ENCODE data around the gene MAPT. TPM values are rescaled to one million over a fixed set of nuclear protein-coding genes. Genes with fewer than 3 reads are reported as not detected.

The MAPT gene
- total RNA-seq, 1 donor from 2014 or later = 0.06 TPM

- no peak overlapping the region for H3K4me3 ChIP-seq (ENCODE audit: low read depth, low read length)
- DNase-seq (ENCODE audit: low read depth) = no peak
- no peak for TF ChIP-seq CTCF (conservative IDR thresholded peaks at IDR 0.05; ENCODE audit: low read depth, low read length)
Measured at GRCh38 chr17:46043606-46044005, 149.3 kb downstream of the MAPT start.

- TF ChIP-seq CTCF (conservative IDR thresholded peaks at IDR 0.05; ENCODE audit: low read depth, low read length) = peak; percentile 93
- no peak overlapping the region for H3K4me3 ChIP-seq (ENCODE audit: low read depth, low read length)
- DNase-seq (ENCODE audit: low read depth) = peak; percentile 77
Measured at GRCh38 chr17:46044286-46044928, 150.1 kb downstream of the MAPT start.

- no peak for TF ChIP-seq CTCF (conservative IDR thresholded peaks at IDR 0.05; ENCODE audit: low read depth, low read length)
- no peak for DNase-seq (ENCODE audit: low read depth)
- H3K4me3 ChIP-seq (ENCODE audit: low read depth, low read length) = no peak overlapping the region
Measured at GRCh38 chr17:46044989-46045388, 150.6 kb downstream of the MAPT start.

- DNase-seq (ENCODE audit: low read depth) = no peak
- no peak overlapping the region for H3K4me3 ChIP-seq (ENCODE audit: low read depth, low read length)
- TF ChIP-seq CTCF (conservative IDR thresholded peaks at IDR 0.05; ENCODE audit: low read depth, low read length) = no peak
Measured at GRCh38 chr17:46045639-46046038, 151.3 kb downstream of the MAPT start.

- no peak overlapping the region for H3K4me3 ChIP-seq (ENCODE audit: low read depth, low read length)
- DNase-seq (ENCODE audit: low read depth) = no peak
- no peak for TF ChIP-seq CTCF (conservative IDR thresholded peaks at IDR 0.05; ENCODE audit: low read depth, low read length)
Measured at GRCh38 chr17:46046957-46047356, 152.6 kb downstream of the MAPT start.

- H3K4me3 ChIP-seq (ENCODE audit: low read depth, low read length) = no peak overlapping the region
- no peak for DNase-seq (ENCODE audit: low read depth)
- TF ChIP-seq CTCF (conservative IDR thresholded peaks at IDR 0.05; ENCODE audit: low read depth, low read length) = no peak
Measured at GRCh38 chr17:46047398-46047797, 153.0 kb downstream of the MAPT start.

- TF ChIP-seq CTCF (conservative IDR thresholded peaks at IDR 0.05; ENCODE audit: low read depth, low read length) = no peak
- DNase-seq (ENCODE audit: low read depth) = no peak
- H3K4me3 ChIP-seq (ENCODE audit: low read depth, low read length) = no peak overlapping the region
Measured at GRCh38 chr17:46047856-46048255, 153.5 kb downstream of the MAPT start.

All from epithelial cell of proximal tubule (primary cell).